Measurements from ENCODE around the gene COPZ1. TPM values are rescaled to one million over a fixed set of nuclear protein-coding genes. Genes with fewer than 3 reads are reported as not detected.

COPZ1 gene
- total RNA-seq, 2 donors from 2014 or later, result 83.1 to 192 TPM

- no peaks in the 10 kb centered on the region for H3K36me3 ChIP-seq
- H3K9me3 ChIP-seq, result no peaks in the 10 kb centered on the region
- TF ChIP-seq CTCF (IDR thresholded peaks at IDR 0.05), result no peak
- no peak for TF ChIP-seq POLR2AphosphoS5 (IDR thresholded peaks at IDR 0.05)
- no peak for TF ChIP-seq POLR2A (IDR thresholded peaks at IDR 0.05)
- no peak for DNase-seq (ENCODE audit: low spot score)
- no peak overlapping the region for H3K27ac ChIP-seq
- no peak overlapping the region for H3K4me3 ChIP-seq
- H3K4me1 ChIP-seq (replicated peaks), result no peaks in the 10 kb centered on the region
- WGBS, result 95% methylated on average over 7 of the region's 7 CpGs
- H3K27me3 ChIP-seq (replicated peaks; ENCODE audit: insufficient read depth), result no peaks in the 10 kb centered on the region
- intact Hi-C loops (cut with DNase I), result no loop called here
These were observed 32.0 kb upstream of the COPZ1 start for GRCh38 chr12:54292931-54293241.

GRCh38 chr12:54294152-54294952, 30.6 kb upstream of the COPZ1 start:
- H3K4me1 ChIP-seq (replicated peaks), result no peaks in the 10 kb centered on the region
- intact Hi-C loops (cut with DNase I), result no loop called here
- no peaks in the 10 kb centered on the region for H3K9me3 ChIP-seq
- 56% methylated on average over 9 of the region's 9 CpGs for WGBS
- no peak for TF ChIP-seq POLR2A (IDR thresholded peaks at IDR 0.05)
- TF ChIP-seq POLR2AphosphoS5 (IDR thresholded peaks at IDR 0.05), result no peak
- TF ChIP-seq CTCF (IDR thresholded peaks at IDR 0.05), result peak in 3 of 4 experiments; percentile 29 to 73 (median 56)
- no peak for DNase-seq (ENCODE audit: low spot score)
- no peaks in the 10 kb centered on the region for H3K36me3 ChIP-seq
- H3K27me3 ChIP-seq (replicated peaks; ENCODE audit: insufficient read depth), result no peaks in the 10 kb centered on the region
- H3K4me3 ChIP-seq, result no peak overlapping the region
- H3K27ac ChIP-seq, result no peak overlapping the region

DNA sequence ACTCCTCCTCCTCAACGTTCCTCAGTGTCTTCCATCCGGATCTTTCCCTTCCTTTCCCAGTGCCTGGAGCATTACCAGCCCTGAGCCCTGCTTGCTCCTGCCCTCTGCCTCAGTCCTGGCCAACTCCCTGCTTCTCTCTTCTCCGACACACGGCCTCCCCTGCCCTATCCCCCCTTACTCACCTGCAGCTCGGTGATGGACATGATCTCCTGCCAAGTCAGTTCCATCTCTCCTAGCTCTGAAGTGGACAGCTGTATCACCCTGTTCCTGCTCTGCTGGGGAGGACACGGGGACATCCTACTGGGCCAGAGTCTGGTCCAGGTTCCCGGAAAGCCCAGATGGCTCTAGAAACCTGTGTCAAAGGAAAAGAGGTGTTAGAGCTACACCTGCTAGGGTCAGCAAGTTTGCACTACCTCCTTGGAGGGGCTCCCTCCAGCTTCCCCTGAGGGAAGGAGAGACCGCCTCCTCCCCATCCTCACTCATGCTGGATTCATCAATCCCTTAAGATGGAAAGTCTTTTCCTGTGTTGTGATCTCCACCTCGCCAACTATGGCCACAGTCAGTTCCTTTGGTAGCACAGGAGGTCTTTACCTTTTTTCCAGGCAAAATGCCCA, 29.9 kb upstream of the COPZ1 start:
- no peaks in the 10 kb centered on the region for H3K27me3 ChIP-seq (replicated peaks; ENCODE audit: insufficient read depth)
- no peaks in the 10 kb centered on the region for H3K9me3 ChIP-seq
- WGBS, result 78% methylated on average over 9 of the region's 9 CpGs
- TF ChIP-seq CTCF (IDR thresholded peaks at IDR 0.05), result no peak
- no peak for TF ChIP-seq POLR2A (IDR thresholded peaks at IDR 0.05)
- TF ChIP-seq POLR2AphosphoS5 (IDR thresholded peaks at IDR 0.05), result no peak
- H3K4me1 ChIP-seq (replicated peaks), result no peaks in the 10 kb centered on the region
- DNase-seq (ENCODE audit: low spot score), result no peak
- H3K4me3 ChIP-seq, result no peak overlapping the region
- no peak overlapping the region for H3K27ac ChIP-seq
- H3K36me3 ChIP-seq, result no peaks in the 10 kb centered on the region
- intact Hi-C loops (cut with DNase I), result no loop called here

DNA sequence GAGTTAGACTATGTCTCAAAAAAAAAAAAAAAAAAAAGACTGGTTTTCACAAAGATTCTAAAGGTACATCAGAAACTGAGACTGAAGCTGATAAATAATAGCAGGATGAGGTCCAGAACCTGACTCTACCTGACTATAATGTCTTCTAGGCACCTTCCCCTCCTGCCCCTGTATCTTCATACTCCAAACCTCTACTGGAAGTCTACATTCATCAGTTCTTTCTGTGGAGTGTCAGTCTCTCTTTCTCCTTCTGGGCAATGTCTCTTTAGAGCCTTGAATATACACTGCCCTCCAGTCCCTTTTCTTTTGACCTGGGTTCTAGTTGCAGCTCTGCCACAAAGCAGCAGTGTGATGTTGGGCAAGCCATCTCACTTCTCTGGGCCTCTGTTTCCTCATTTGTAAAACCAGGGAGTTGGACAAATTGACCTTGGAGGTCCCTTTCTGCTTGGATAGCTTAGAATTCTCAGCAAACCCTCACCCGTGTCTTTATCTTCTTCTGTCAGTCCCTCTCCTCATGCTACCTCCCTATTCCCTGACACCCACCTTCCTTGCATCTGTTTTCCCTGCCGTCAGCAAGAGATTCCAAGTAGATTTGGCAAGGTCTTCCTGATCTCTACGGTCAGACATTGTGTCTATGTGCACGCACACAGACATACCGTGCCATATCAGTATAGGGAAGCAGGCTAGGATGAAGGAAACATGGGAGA, 28.4 kb upstream of the COPZ1 start:
- intact Hi-C loops (cut with DNase I), result no loop called here
- DNase-seq (ENCODE audit: low spot score), result no peak
- no peak for TF ChIP-seq CTCF (IDR thresholded peaks at IDR 0.05)
- no peak for TF ChIP-seq POLR2A (IDR thresholded peaks at IDR 0.05)
- TF ChIP-seq POLR2AphosphoS5 (IDR thresholded peaks at IDR 0.05), result no peak
- Histone ChIP-seq H3K9me3 (no peaks in the 10 kb centered on the region), H3K4me1 (replicated peaks) (no peaks in the 10 kb centered on the region), H3K27ac (no peak overlapping the region), H3K36me3 (no peaks in the 10 kb centered on the region), H3K27me3 (replicated peaks; ENCODE audit: insufficient read depth) (no peaks in the 10 kb centered on the region), H3K4me3 (no peak overlapping the region)
- 79% methylated on average over 5 of the region's 5 CpGs for WGBS

Measured in prostate gland (tissue), 2 donors.